Activated CD8-positive, alpha-beta memory T cell treated with anti-CD3 and anti-CD28 coated beads, Interleukin-2, amount 50 U/mL, for 1 hour (primary cell): ENCODE measurements around the gene ADGRD1.
"Not testable (repeated sequence)": the region's sequence is repeated elsewhere in the genome, so short reads cannot be mapped to it uniquely, and the experiment has no call there.

ENCODE experiments used
- DNase-seq: peaks from one replicate; pipeline ENCODE4 v3.0.0-alpha.2; 2020; ENCODE audit errors: extremely low read depth

ADGRD1 gene

DNA sequence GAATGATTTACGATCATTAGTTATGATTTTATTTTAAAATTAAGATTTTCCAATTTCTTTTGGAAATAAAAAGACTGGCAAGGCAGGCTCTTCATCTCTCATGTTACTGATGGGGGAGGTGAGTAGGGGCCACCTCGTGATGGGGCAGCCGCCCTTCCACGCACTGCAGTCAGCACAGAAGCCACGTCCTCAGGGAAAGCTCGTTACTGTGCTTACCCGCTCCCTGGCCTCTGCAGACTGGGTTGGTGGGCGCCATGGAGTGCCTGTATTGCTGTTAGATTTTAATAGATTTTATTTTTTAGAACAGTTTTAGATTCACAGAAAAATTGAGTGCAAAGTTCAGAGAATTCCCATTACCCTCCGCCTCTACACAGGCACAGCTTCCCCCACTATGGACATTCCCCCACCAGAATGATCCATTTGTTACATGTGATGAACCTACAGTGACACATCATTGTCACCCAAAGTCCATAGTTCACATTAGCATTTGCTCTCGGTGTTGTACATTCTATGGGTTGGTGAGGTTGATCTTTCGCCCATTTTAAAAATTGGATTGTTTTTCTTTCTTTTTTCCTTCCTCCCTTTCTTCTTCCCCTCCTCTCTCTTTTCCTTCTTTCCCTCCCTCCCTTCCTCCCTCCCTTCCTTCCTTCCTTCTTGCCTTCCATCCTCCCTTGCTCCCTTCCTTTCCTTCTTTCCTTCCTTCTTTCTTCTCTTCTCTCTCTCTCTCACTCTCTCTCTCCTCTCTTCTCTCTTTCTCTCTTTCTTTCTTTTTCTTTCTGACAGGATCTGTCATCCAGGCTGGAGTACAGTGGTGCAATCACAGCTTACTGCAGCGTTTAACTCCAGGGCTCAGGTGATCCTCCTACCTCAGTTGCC, 30.7 kb downstream of the ADGRD1 start:
- no peak for DNase-seq

DNA sequence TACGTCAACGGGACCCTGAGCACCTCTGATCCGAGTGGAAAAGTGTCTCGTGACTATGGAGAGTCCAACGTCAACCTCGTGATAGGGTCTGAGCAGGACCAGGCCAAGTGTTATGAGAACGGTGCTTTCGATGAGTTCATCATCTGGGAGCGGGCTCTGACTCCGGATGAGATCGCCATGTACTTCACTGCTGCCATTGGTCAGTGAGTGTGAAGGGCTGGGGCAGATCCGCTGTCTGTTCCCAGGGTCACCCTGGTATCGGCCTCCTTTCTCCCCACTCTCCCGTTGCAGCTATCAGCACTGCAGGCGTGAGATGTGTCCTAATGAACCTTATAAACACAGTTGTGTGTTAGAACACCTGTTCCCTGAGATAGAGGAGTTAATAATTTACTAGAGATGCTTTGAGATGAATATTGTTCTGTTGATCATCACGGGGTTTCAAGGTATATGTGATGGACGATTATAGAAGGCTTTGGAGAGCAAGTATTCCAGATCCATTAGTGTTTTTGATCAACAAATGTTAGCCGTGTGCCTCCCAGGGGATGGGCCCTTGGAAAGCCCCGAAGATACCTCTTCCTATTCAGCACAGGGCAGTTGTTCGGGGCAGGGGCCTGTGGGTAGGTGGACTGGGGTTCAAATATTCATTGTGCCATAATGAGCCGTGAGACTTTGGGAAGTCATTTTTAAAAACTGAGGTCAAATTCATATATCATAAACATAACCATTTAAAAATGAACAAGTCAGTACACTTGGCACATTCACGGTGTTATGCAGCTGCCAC, 33.6 kb downstream of the ADGRD1 start:
- DNase-seq, result no peak

DNA sequence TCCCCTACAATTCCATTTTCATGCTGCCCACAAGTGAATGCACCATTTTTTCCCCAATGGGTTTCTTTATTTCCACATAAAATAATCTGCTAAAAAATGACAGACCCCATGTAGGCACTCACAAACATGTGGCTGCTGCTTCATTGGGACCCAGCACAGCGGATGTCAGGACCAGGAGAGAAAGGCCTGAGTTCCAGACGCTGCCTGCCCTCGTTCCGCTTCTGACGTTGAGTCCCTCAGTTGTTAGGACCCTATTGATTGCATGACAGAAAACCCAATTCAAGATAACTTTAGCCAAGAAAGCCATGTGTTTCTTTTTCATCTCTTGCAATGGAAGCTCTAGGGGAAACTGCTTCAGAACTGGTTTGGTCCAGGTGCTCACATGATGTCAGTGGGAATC, 34.6 kb downstream of the ADGRD1 start:
- no peak for DNase-seq

DNA sequence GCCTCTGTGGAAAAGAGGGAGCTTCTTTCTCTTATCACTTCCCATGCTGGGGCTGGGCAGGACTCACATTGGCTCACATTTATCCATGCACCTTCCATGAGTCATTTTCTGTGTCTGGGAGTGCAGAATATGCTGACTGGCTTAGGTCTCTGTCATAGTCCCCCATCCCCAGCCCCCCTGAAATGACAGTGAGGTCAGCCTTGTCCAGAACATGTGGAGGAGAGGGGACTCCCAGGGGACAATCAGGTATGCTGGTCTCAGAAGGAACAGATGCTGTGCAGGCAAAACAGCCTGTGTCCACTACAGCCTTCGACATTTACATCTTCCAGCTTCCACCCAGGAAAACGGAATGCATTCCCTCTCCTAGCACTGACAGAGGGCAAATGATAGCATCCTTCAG, 35.0 kb downstream of the ADGRD1 start:
- DNase-seq, result no peak

DNA sequence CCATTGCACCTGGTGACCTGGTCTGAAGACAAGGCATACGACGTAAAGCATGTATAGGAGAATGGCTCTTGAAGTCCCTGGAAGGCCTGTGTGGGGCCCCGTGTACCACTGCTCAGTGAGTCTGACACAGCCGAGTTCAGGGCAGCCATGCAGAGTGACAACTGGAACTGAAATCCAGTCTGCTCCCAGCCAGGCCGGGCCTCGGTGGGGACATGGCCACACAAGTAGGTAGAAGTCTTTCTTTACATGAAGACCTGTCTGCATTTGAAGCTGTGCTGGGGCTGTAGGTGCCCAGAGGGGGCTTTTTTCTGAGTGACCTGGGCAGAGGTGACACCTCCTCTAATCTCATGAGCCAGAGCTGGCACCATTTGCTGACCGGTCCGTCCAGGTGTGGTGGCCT, 35.7 kb downstream of the ADGRD1 start:
- DNase-seq, result no peak

DNA sequence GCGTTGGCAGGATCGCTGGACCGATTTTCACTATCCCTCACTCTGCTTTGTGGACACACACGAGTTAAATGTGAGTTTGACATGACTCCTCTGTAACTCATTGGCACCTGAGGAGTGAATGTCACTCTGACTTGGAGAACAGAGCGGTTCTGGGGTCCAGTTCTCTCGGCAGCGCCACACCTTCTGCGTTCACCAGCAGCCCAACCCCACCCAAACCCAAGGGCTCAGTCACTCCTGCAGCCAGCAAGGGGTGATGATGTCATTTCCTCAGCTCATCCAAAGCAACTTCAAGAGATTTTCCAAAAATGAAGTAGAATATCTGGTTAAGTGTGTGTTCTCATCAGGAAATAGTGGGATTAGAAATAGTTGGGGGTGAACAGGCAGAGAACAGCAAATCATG, 36.3 kb downstream of the ADGRD1 start:
- no peak for DNase-seq

DNA sequence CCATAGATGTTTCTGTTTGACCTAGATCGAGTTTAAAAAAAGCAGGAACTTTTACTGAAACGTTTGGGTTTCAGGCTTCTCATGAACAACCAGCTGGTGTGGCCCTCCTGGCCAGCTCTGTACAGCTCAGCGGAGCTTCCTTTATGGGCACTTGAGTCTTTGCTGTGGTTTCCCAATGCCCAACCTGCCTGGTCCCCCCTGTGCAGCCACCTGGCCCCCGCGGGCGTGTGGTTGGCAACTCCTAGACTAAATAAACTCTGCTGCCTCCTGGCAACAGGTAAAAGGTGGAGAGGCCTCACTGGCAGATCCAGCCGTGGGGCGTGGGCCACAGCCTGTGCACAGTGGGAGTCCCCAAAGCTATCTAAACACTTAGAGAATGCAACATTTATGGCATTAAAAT, 38.7 kb downstream of the ADGRD1 start:
- no peak for DNase-seq

DNA sequence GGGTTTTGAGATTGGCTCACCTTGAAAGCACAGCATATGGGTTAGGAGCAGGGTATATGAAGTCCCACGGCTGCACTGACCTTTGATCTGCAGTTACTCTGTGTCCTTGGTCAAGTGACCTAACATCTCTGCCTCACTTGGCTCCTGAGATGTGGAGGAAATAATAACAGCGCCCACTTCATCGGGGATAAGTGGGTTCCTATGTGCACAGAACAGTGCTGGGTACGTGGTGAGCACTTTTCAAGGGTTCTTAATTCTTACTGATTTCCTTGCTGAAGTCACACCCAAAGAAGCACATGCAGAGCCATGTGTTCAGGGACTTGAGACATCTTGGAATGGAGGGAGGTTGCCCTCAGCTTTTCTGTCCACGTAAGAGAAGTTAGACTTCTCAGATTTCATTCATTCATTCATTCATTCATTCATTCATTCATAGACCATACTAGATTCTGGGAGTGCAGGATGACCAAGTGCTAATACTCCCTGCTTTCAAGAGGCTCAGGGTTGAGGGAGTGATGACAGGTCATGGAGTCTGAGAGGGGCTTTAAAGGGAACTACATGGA, 39.4 kb downstream of the ADGRD1 start:
- DNase-seq, result no peak

DNA sequence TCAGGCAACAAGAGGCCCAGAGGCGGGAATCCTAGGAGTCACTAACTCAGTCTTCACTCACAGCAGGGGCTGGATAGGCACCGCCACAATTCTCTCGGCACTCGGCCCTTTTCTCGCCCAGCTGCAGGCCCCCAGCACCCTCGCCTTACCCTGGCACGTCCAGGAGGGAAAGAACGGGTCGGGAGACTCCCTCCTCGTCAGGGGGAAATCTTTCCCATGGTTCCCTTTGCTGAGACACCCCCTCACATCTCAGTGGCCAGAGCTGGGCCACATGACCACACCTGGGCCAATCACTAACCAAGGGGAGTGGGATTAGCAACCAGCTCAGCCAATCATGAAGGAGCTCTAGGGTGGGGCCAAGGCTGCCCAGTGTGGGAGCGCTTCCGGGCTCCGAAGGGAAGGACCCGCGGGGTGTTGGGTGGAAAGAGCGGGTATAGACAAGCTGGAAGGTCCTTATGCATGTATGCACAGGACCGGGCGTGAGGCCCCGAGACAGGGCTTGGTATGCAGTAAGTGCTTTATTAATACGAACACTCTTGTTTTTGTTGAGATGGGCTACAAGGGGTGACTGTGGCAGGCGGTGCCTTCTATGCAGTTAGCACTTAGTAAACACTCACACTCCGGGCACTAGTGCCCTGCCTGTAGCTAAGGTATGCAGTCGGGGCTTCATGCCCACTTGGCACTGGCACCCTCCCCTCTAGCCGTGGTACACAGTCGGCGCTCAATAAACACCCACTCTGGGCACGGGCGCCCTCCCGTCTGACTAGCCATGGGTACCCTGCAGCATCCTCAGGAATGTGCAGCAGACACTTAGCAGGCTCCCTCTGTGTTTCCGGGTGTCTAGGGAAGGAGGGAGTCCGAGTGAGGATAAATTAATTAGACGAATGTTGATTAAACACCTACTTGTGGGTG, 40.3 kb downstream of the ADGRD1 start:
- no peak for DNase-seq

DNA sequence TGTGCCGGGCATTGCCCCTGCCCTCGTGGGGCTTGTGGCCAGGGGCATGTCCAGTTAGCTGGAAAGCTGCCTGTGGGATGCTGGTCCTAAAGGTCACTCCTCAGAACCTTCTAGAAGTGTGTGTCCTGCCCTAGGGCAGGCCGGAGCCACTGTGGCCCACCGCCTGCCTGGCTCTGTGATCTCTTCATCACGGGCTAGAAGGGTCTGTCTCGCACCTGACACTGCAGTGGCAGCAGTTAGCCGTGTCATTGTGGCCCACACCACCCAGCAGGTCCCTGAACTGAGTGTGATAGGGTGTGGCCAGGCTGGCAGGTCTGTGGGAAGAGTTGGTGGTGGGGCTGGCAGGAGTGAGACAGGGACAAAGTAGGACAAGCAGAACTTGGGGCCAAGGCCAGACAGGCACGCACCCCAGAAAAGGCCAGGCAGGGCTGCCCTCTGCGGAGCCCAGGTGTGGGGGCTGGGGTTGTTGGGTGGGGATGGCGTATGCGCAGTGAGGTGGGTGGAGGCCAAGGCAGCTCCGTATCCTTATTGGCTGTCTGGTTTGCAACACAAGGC, 41.2 kb downstream of the ADGRD1 start:
- no peak for DNase-seq

DNA sequence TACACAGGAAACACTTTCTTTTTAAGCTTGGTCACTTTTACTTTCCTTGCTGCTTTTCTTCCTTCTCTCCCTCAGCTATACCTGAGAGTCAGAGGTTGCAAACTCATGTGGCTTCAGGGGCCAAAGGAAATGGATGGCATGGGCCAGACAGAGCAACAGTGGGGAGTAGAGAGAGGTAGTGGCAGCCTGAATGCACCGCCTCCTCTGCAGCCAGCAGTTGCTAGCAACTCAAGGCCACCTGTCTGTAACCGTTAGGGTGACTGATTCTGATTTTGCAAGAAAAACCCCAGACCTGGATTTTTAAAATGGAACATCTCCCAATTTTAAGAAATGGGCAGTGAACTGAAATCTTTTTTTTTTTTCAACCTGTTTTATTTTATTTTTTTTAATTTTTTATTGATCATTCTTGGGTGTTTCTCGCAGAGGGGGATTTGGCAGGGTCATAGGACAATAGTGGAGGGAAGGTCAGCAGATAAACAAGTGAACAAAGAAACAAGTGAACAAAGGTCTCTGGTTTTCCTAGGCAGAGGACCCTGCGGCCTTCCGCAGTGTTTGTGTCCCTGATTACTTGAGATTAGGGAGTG, 41.8 kb downstream of the ADGRD1 start:
- DNase-seq, result not testable (repeated sequence)

DNA sequence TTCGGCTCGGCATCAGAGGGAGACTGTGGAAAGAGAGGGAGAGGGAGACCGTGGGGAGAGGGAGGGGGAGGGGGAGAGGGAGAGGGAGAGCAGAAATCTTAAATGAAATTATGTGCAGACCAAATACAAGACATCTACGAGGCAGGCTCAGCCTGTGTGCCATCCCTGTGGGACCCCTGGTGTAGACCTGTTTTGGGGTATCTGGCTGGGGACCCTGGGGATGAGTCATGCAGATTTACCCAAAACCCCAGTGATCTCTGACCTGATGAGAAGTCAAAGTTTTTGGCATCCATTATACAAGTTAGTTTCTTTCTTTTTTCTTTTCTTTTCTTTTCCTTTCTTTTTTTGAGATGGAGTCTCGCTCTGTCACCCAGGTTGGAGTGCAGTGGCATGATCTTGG, 44.4 kb downstream of the ADGRD1 start:
- DNase-seq, result no peak

DNA sequence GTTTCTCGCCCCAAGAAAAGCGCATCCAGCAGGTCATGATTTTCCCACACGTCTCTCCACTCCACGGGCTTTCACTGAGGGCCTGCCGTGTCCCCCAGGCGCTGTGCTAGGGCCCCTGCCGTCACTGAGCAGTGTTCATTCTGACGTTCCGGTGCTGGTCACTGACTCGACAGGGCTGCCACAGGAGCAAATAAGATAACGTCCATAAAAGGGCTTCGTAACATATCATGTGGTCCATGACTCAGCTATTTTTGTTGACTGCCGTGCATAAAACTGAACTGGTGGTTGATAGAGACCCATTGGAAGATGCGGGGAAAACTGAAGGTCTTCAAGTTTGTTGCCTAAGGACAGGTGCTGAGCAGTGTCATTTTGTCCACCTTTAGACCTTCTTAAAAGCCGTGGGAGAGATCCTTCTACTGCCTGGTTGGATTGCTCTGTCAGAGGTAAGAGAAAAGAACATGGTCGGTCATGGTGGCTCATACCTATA, 46.3 kb downstream of the ADGRD1 start:
- no peak for DNase-seq

DNA sequence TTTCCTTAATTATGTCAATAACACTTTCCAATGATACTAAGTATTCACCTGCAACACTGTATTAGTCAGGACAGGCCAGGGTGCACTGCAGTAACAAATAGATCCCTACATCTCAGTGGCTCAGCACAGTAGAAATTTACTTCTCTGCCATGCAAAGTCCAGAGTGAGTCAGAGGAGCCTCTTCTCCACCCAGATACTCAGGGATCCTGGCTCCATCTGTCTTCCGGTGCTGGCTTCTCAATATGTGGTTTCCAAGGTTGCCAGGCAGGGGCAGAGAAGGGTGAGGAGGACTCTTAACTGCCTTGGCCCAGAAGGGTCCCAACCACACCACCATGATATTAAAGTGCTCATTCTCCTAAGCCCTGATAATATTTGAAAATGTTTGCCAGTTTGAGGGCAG, 47.8 kb downstream of the ADGRD1 start:
- DNase-seq, result no peak

DNA sequence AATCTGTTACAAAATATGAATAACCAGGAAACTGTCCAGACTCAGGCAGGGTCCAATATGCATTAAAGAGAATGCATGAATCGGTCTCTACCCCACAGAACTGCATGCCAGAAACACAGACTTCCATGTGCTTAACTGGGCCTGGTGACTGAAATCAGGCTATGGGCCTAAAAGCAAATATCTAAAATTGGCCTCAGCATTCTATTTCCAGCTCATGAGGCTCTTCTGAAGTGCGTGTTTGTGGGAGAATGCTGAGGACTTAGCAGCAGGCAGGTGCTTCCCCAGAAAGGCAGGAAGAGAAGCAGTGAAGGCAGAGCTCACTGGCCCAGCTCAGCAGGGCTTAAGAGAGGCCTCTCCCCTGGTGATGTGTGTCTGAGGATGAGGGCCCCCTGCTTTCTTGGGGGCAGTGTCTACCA, 48.5 kb downstream of the ADGRD1 start:
- no peak for DNase-seq

DNA sequence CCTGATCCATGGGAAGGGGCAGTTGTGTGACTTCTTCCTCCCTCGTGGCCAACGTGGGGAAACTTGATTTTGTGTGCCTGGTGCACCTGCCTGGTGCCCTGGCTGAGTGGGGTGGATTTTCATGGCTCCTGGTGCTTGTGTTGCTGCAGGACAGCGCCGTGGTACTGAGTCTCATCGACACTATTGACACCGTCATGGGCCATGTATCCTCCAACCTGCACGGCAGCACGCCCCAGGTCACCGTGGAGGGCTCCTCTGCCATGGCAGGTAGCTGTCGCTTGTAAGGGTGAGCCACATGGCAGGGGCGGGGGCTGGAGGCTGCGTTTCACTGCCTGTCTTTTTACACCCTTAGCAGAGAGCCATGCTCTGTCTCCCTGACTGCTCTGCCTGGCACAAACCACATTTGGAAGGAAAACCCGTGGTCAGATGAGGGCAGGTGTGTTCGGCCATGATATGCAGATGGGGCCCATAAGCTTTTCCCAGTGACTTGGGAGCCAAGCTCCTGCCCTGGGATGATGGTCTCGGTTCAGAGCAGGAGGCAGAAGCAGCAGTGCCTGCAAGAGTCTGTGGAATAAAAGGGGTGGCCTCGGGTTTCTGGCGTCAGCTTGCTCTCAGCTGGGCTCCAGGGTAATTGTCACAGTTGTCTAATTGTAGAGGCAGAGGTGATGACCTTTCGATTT, 49.5 kb downstream of the ADGRD1 start:
- DNase-seq, result no peak

DNA sequence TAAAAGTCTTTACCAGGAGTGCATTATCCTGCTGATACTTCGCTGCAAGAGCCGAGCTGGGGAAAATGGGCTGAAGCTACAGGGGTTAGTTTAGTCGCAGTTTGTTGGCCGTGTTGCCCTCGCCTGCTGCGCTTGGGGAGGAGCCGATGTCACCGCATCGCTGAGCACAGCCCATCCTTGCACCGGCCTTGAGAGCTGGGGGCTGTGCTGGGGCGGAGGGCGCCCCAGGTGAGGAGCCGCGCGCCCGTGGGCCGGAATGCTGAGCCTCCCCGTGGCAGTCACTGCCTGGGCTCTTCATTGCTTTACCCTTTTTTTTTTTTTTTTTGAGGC, 50.0 kb downstream of the ADGRD1 start:
- no peak for DNase-seq

DNA sequence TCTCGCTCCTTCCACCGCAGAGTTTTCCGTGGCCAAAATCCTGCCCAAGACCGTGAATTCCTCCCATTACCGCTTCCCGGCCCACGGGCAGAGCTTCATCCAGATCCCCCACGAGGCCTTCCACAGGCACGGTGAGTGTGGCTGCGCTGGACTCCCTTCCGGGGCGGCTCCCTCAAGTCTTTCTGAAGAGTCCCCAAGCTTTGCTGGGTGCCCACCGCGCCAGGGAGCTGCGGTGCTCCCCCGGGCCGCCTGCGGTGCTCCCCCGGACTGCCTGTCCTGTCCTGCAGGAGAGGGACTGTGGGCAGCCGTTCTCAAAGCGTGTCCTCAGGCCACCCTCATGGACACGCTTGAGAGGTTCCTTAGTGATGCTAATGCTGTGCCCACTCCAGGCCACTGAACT, 50.5 kb downstream of the ADGRD1 start:
- no peak for DNase-seq

DNA sequence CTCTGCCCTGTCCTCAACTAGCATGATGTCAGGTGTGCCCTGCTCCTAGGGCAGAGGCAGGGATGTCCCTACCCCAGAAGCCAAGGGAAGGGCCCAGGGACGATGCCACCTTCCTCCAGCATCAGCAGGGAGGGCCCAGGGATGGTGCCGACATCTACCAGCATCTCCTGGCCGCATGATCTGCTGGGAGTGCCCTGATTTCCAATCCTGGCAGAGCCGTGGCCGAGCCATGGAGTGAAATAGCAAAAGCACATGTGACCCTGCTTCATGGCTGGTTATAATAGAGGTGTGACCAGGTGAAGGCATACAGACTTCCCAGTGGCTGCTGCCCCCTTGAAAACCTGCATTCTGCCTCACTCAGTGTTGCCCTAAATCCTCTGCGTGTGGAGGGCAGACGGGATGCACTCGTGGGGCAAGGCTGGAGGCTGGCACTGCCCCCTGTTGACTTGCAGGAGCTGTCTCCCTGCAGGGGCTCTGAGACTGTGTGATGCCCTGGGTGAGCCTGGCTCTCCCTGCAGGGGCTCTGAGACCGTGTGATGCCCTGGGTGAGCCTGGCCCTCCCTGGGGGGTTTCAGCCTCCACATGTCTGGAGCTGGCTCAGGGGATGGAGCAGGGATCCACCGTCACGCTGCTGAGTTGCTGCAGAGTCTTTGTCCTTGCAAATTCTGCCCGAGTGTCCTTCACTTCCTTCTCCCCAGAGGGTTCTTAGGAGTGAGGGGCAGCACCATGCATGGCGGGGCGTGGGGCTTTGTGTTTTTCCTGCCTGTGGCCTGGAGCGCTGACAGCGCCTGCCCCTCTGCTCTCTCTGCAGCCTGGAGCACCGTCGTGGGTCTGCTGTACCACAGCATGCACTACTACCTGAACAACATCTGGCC, 51.7 kb downstream of the ADGRD1 start:
- no peak for DNase-seq
